HG03025 (cell line): ENCODE data around the gene GYPC.
A peak's percentile ranks its signal among the peaks of the same experiment; 100 is the strongest.
"Not testable (repeated sequence)": the region's sequence is repeated elsewhere in the genome, so short reads cannot be mapped to it uniquely, and the experiment has no call there.

Source experiments
- ATAC-seq: cut with Tn5 transposase; IDR thresholded peaks from one replicate; pipeline ENCODE4 v1.9.1; 2021; ENCODE audit warnings: mild to moderate bottlenecking, moderate library complexity; ENCODE audit not compliant: unreplicated experiment, low FRiP score

Gene GYPC

GRCh38 chr2:126664639-126665038, 8.7 kb downstream of the GYPC start:
- ATAC-seq, result peak; percentile 25

GRCh38 chr2:126665483-126665882, 9.5 kb downstream of the GYPC start:
- ATAC-seq, result no peak

- ATAC-seq, result no peak
These were observed 12.3 kb downstream of the GYPC start for GRCh38 chr2:126668254-126668653.

GRCh38 chr2:126669772-126670171, 13.8 kb downstream of the GYPC start:
- ATAC-seq, result no peak

GRCh38 chr2:126671488-126671887, 15.5 kb downstream of the GYPC start:
- ATAC-seq, result no peak

GRCh38 chr2:126672980-126673605, 17.1 kb downstream of the GYPC start:
- ATAC-seq, result no peak

- ATAC-seq, result no peak
These were observed 18.3 kb downstream of the GYPC start for GRCh38 chr2:126674075-126674744.

GRCh38 chr2:126675637-126676036, 19.7 kb downstream of the GYPC start:
- no peak for ATAC-seq

- ATAC-seq, result no peak
These were observed 20.5 kb downstream of the GYPC start for GRCh38 chr2:126676221-126677175.

GRCh38 chr2:126677176-126677538, 21.2 kb downstream of the GYPC start:
- ATAC-seq, result no peak

- no peak for ATAC-seq
These were observed 22.5 kb downstream of the GYPC start for GRCh38 chr2:126678269-126679065.

GRCh38 chr2:126679094-126679713, 23.2 kb downstream of the GYPC start:
- no peak for ATAC-seq

GRCh38 chr2:126681505-126681904, 25.5 kb downstream of the GYPC start:
- ATAC-seq, result no peak

- ATAC-seq, result no peak
These were observed 29.7 kb downstream of the GYPC start for GRCh38 chr2:126685629-126686028.

- ATAC-seq, result no peak
These were observed 30.3 kb downstream of the GYPC start for GRCh38 chr2:126686286-126686685.

- ATAC-seq, result no peak
These were observed 31.0 kb downstream of the GYPC start for GRCh38 chr2:126686841-126687485.

- ATAC-seq, result no peak
These were observed 31.5 kb downstream of the GYPC start for GRCh38 chr2:126687503-126687902.

- not testable (repeated sequence) for ATAC-seq
These were observed 32.6 kb downstream of the GYPC start for GRCh38 chr2:126688594-126688993.

GRCh38 chr2:126692241-126692640, 36.3 kb downstream of the GYPC start:
- ATAC-seq, result not testable (repeated sequence)
